ENCODE results near the gene AREG. TPM values are rescaled to one million over a fixed set of nuclear protein-coding genes. Genes with fewer than 3 reads are reported as not detected.

The AREG gene
- polyA plus RNA-seq, 1 experiment: 2.4 TPM

GRCh38 chr4:74402692-74403456 is 42.1 kb upstream of the AREG start:
- Histone ChIP-seq H3K4me3 (ENCODE audit: low read depth, low read length) (no peak overlapping the region), H3K27me3 (ENCODE audit: control insufficient read depth, insufficient read depth, low read length) (no peaks in the 10 kb centered on the region), H3K27ac (ENCODE audit: low read depth, low read length) (no peak overlapping the region), H3K9me3 (ENCODE audit: control insufficient read depth, insufficient read depth, low read length) (peaks cover 8% of the 10 kb centered on the region; the same call in 1 of the 2 replicates)
- CTCF ChIA-PET: interaction anchor here (1.3 kb wide), 2 partner anchors 42 to 273 kb away, joined by 5 read pairs; partner anchors contain the start of gene AREG
- TF ChIP-seq CTCF (IDR thresholded peaks at IDR 0.05; ENCODE audit: low read depth, low read length): no peak
- POLR2A ChIA-PET: no interaction called here
- DNase-seq (ENCODE audit: low read depth, low spot score): no peak

GRCh38 chr4:74407891-74408290 is 37.0 kb upstream of the AREG start:
- Histone ChIP-seq H3K4me3 (ENCODE audit: low read depth, low read length) (no peak overlapping the region), H3K9me3 (ENCODE audit: control insufficient read depth, insufficient read depth, low read length) (no peaks in the 10 kb centered on the region), H3K27me3 (ENCODE audit: control insufficient read depth, insufficient read depth, low read length) (no peaks in the 10 kb centered on the region), H3K27ac (ENCODE audit: low read depth, low read length) (no peak overlapping the region)
- CTCF ChIA-PET: no interaction called here
- POLR2A ChIA-PET: no interaction called here
- TF ChIP-seq CTCF (IDR thresholded peaks at IDR 0.05; ENCODE audit: low read depth, low read length): no peak
- no peak for DNase-seq (ENCODE audit: low read depth, low spot score)

- Histone ChIP-seq H3K27ac (ENCODE audit: low read depth, low read length) (no peak overlapping the region), H3K9me3 (ENCODE audit: control insufficient read depth, insufficient read depth, low read length) (no peaks in the 10 kb centered on the region), H3K4me3 (ENCODE audit: low read depth, low read length) (no peak overlapping the region), H3K27me3 (ENCODE audit: control insufficient read depth, insufficient read depth, low read length) (no peaks in the 10 kb centered on the region)
- DNase-seq (ENCODE audit: low read depth, low spot score): no peak
- no peak for TF ChIP-seq CTCF (IDR thresholded peaks at IDR 0.05; ENCODE audit: low read depth, low read length)
- ChIA-PET POLR2A (no interaction called here), CTCF (no interaction called here)
Measured at GRCh38 chr4:74408639-74409038, 36.3 kb upstream of the AREG start.

GRCh38 chr4:74410272-74410671 is 34.7 kb upstream of the AREG start:
- POLR2A ChIA-PET: no interaction called here
- CTCF ChIA-PET: interaction anchor here (0.6 to 2.4 kb wide), 4 partner anchors 34 to 90 kb away, joined by 3 to 6 read pairs (median 4); partner anchors contain the start of gene AREG
- H3K27ac ChIP-seq (ENCODE audit: low read depth, low read length): no peak overlapping the region
- no peaks in the 10 kb centered on the region for H3K27me3 ChIP-seq (ENCODE audit: control insufficient read depth, insufficient read depth, low read length)
- H3K9me3 ChIP-seq (ENCODE audit: control insufficient read depth, insufficient read depth, low read length): no peaks in the 10 kb centered on the region
- DNase-seq (ENCODE audit: low read depth, low spot score): no peak
- no peak overlapping the region for H3K4me3 ChIP-seq (ENCODE audit: low read depth, low read length)
- no peak for TF ChIP-seq CTCF (IDR thresholded peaks at IDR 0.05; ENCODE audit: low read depth, low read length)

- DNase-seq (ENCODE audit: low read depth, low spot score): no peak
- no peak for TF ChIP-seq CTCF (IDR thresholded peaks at IDR 0.05; ENCODE audit: low read depth, low read length)
- ChIA-PET CTCF (interaction anchor here (2.4 kb wide), 1 partner anchor 33 kb away, joined by 6 read pairs; the partner anchor contains the start of gene AREG), POLR2A (no interaction called here)
- H3K27me3 ChIP-seq (ENCODE audit: control insufficient read depth, insufficient read depth, low read length): no peaks in the 10 kb centered on the region
- H3K27ac ChIP-seq (ENCODE audit: low read depth, low read length): no peak overlapping the region
- no peak overlapping the region for H3K4me3 ChIP-seq (ENCODE audit: low read depth, low read length)
- H3K9me3 ChIP-seq (ENCODE audit: control insufficient read depth, insufficient read depth, low read length): no peaks in the 10 kb centered on the region
Measured at GRCh38 chr4:74412225-74412624, 32.7 kb upstream of the AREG start.

All from AG04450 (cell line).